ENCODE measurements around the gene EFHC2.

The EFHC2 gene

GRCh38 chrX:44143061-44143602, 200.3 kb downstream of the EFHC2 start:
- DNase-seq = no peak

GRCh38 chrX:44130189-44130588, 213.3 kb downstream of the EFHC2 start:
- no peak for DNase-seq

- DNase-seq = no peak
Observed at GRCh38 chrX:44113337-44113736, 230.1 kb downstream of the EFHC2 start.

- DNase-seq = no peak
Observed at GRCh38 chrX:44106864-44107263, 236.6 kb downstream of the EFHC2 start.

- DNase-seq = no peak
Observed at GRCh38 chrX:44105228-44105913, 238.1 kb downstream of the EFHC2 start.

GRCh38 chrX:44104699-44105098, 238.8 kb downstream of the EFHC2 start:
- no peak for DNase-seq

- DNase-seq = no peak
Observed at GRCh38 chrX:44101281-44101680, 242.2 kb downstream of the EFHC2 start.

- no peak for DNase-seq
Observed at GRCh38 chrX:44099366-44099765, 244.1 kb downstream of the EFHC2 start.
